ENCODE data around the gene ARHGAP44.

GRCh38 chr17:12996357-12996756, 207.1 kb downstream of the ARHGAP44 start:
- TF ChIP-seq CTCF (conservative IDR thresholded peaks at IDR 0.05) (no peak), ZFX (IDR thresholded peaks at IDR 0.05) (no peak)
